HG02973 (cell line): Measurements from ENCODE around the gene SEMA6C.
"Not testable (repeated sequence)": the region's sequence is repeated elsewhere in the genome, so short reads cannot be mapped to it uniquely, and the experiment has no call there.

Experiments used
- ATAC-seq: cut with Tn5 transposase; IDR thresholded peaks from one replicate; pipeline ENCODE4 v1.9.1; 2021; ENCODE audit warnings: moderate library complexity; ENCODE audit not compliant: unreplicated experiment

Gene SEMA6C

GRCh38 chr1:151146412-151147131 is at the start of gene SEMA6C:
Gene SEMA6C (minus strand): TSS chr1:151146631. CDS start chr1:151142621, 4,010 bp downstream.
- peak; percentile 96 for ATAC-seq

DNA sequence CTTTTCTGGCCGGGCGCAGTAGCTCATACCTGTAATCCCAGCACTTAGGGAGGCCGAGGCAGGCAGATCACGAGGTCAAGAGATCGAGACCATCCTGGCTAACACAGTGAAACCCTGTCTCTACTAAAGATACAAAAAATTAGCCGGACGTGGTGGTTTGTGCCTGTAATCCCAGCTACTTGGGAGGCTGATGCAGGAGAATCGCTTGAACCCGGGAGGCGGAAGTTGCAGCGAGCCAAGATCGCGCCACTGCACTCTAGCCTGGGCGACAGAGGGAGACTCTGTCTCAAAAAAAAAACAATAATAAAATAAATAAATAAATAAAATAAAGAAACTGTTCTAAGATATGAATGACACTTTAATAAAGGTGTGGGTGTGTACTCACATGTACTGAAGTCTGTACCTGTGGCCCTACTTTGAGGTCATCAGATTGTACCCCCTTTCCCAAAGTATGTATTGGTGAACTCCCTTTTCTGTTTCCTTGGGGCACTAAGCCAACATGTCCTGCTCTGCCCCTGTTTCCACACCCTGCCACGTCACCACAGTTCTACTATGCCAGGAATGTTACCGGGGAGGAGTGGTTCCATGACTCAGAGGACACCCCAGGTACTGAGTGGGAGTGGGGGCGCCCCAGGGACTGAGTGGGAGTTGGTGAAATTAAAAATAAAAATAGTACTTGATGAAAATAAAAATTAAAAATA is 48.6 kb upstream of the SEMA6C start:
- ATAC-seq = not testable (repeated sequence)

GRCh38 chr1:151193856-151194255 is 47.4 kb upstream of the SEMA6C start:
- no peak for ATAC-seq

GRCh38 chr1:151193304-151193703 is 46.9 kb upstream of the SEMA6C start:
- ATAC-seq = no peak

DNA sequence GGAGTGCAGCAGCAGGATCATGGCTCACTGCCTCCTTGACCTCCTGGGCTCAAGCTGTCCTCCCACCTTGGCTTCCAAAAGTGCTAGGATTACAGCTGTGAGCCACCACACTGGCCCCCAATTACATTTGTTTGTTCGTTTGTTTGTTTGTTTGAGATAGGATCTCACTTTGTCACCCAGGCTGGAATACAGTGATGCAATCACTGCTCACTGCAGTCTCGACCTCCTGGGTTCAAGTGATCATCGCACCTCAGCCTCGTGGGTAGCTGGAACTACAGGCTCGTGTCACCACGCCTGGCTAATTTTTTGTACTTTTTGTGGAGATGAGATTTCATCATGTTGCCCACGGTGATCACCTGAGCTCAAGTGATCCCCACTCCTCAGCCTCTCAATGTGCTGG is 45.6 kb upstream of the SEMA6C start:
- ATAC-seq = no peak

DNA sequence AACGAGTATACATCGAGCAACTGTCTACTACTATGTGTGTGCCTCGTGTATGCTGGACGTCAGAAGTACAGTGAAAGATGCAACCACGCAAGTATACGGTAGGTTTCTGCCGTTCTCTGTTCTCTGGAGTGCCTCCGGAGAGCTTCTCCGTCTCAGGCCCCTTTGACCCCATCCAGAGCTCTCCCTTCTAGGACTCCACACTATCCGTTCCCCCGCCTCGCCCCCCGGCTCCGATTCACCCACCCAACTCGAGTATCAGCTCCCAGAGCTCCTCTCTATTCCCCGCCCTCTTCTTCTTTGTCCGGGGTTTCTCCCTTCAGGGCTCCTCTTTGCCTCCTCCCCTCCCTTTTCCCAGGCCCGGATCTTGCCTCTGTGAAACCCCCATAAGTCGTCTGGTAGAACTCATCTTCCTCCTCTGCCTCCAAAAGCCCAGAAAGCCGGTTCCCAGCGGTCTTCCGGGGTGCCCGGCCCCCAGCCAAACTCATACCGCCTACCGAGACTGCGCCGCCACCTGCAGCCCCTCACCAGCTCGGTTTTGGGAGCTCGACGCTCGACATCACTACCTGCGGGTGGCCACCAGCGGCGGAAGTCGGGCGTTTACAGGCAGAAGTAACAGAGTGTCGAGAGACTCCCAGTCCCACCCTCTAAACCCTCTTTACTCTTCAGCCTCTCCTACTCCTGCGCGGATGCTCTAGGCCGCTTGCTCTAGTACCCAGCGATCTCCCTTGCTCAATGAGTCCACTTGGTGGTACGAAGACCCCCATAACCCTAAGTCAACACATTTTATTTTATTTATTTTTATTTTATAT is 43.4 kb upstream of the SEMA6C start, which contains the start of gene VPS72:
Gene VPS72 (minus strand): TSS at position 561 of the 809 bp plus-strand sequence. CDS start 76 bp downstream, at position 485.
- ATAC-seq = peak; percentile 80

- not testable (repeated sequence) for ATAC-seq
These were observed 42.2 kb upstream of the SEMA6C start for GRCh38 chr1:151188667-151189066.

- ATAC-seq = no peak
These were observed 40.8 kb upstream of the SEMA6C start for GRCh38 chr1:151187205-151187604.

GRCh38 chr1:151184211-151184610 is 37.8 kb upstream of the SEMA6C start:
- ATAC-seq = no peak

GRCh38 chr1:151176514-151177045 is 30.1 kb upstream of the SEMA6C start:
- ATAC-seq = no peak

DNA sequence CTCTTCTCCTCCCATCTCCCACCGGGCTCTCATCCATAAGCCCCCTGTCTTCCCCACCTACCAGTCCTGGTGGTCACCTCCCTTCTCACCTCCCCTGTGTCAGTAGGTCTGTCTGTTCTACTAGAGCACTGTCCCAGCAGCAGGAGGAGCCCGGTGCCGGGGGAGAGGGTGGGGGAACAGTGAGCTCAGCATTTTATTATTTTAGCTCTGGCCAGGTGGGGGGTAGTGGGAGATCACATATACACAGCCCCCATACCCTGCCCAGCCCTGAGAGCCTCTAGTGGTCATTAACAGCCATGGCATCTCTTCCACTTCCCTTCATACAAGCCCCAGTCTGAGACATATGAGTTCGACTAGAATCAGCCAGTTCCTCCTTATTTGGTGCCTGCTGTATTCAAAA is 29.4 kb upstream of the SEMA6C start, which contains the start of gene TMOD4:
Gene TMOD4 (minus strand): TSS at position 119 of the 400 bp plus-strand sequence. CDS start 1,106 bp downstream, outside the sequence.
- ATAC-seq = no peak

GRCh38 chr1:151175041-151175741 is 28.8 kb upstream of the SEMA6C start:
- ATAC-seq = no peak

DNA sequence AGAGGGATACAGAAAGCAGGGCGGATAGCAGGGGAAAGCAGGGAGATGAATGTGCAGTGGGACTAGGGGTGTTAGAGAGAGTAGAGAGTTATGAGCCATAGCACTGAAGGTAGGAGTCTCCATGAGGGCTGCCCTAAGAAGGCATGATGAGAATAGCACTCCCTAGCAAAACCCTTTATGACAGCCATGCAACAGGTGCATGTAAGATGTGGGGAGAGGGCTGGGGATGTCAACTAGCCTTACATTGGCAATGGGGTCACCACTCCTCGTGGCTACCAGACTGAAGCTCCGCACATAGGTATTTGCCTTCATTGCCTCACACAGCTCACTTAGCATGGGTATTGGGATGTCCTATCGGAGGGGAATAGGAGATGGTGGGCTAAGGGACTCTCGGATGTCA is 24.8 kb upstream of the SEMA6C start:
- ATAC-seq = no peak

- no peak for ATAC-seq
These were observed 20.7 kb upstream of the SEMA6C start for GRCh38 chr1:151167116-151167515.

- no peak for ATAC-seq
These were observed 20.1 kb upstream of the SEMA6C start for GRCh38 chr1:151166505-151166956.

DNA sequence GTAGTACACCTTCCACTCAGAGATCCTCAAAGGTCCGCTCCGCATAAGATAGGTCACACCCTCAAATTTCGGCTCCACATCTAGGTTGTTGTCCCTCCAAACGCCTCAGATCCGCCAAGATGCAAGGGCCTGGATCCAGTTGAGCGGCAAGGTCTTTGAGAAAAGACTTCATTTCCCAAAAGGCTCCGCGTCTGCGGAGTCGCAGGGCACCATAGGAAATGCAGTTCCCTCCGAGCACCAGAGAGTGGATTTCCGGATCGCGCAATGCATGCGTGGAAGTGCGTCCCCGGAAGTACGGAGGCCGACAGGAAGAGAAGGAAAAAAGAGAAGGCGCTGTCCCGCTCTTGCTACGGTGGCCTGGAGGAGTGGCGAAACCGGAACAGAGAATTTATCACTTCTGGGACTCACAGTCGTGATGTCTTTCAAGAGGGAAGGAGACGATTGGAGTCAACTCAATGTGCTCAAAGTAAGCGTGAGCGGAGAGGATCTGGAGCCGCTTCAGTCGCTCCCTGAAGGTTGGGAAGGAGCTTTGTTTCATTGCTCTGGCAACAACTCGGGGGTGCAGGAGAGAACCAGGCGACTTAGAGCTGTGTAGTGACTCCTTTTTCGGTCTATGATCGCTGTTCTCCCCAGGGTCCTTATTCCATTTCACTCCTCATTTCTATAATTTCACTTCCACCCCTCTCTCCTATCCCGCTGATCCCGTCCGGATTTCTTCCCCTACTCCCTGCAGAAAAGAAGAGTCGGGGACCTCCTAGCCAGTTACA is 19.5 kb upstream of the SEMA6C start, which contains the start of the genes LYSMD1 and SCNM1:
Gene LYSMD1 (minus strand): TSS at position 165 of the 767 bp plus-strand sequence. CDS start 644 bp downstream, outside the sequence.
Gene SCNM1 (plus strand): TSS at position 407 of the 767 bp plus-strand sequence. CDS start 9 bp downstream, at position 416.
- ATAC-seq = peak; percentile 73

GRCh38 chr1:151165281-151165737 is 18.9 kb upstream of the SEMA6C start:
- no peak for ATAC-seq

DNA sequence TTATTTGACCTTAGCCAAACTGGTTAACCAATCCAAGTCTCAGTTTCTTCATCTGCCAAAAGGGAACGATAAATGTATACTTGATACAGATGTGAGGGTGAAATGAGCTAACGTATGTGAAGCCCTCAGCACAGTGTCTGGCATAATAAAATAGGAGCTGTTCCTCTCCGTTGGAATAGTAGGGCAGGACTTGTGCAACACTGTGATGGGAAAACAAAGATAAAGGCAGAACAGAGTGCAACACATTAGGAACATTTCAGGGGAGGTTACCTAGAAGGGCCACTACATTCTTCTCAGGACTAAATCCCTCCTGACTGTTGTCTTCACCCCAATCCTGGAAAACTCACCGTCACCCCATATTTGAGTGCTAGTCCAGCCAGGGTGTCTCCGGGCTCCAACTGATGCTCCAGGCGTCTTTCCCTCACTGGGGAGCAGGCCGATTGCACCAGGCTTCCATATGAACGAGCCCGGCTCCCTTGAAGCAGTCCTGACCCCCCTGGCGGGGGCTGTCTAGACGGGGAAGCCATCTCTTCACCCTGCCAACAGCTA is 18.4 kb upstream of the SEMA6C start:
- no peak for ATAC-seq

- no peak for ATAC-seq
These were observed 12.9 kb upstream of the SEMA6C start for GRCh38 chr1:151159373-151159772.
